ENCODE measurements around the gene CLEC4D.
"Not testable (repeated sequence)": the region's sequence is repeated elsewhere in the genome, so short reads cannot be mapped to it uniquely, and the experiment has no call there.

CLEC4D gene

DNA sequence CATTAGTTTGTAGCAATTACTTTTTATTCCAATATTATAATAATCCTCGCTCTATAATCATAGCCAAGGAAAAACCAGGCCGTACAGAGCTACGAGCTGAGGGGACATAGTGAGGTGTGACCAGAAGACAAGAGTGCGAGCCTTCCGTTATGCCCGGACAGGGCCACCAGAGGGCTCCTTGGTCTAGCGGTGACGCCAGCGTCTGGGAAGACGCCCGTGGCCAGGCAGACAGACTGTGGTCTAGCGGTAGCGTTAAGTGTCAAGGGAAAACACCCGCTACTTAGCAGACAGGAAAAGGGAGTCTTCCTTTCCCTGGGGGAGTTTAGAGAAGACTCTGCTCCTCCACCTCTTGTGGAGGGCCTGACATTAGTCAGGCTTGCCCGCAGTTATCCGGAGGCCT, 24.5 kb downstream of the CLEC4D start:
- not testable (repeated sequence) for DNase-seq (ENCODE audit: low spot score)

DNA sequence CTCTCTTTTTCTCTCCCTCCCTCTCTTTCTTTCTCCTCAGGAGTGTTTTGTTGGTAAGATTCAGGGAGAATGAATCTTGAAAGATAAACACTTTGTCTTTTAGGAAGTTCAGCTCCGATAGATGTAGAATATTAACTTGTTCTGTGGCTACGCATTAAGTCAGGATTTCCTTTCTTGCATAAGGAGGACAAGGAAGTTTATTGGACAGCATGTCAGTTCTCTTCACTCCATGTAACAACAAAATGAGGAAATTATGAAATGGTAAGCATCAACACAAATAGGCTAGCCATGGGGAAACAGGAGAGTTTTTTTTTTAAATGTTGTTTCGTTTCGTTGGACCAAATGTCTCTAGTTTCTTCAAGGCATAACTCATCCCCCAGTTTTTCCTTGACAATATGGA, 27.5 kb downstream of the CLEC4D start, which contains the start of gene CLEC4E:
Gene CLEC4E, minus strand, starts transcription at position 75 of the 400 bp plus-strand sequence. CDS start 108 bp downstream, outside the sequence.
- not testable (repeated sequence) for DNase-seq (ENCODE audit: low spot score)

DNA sequence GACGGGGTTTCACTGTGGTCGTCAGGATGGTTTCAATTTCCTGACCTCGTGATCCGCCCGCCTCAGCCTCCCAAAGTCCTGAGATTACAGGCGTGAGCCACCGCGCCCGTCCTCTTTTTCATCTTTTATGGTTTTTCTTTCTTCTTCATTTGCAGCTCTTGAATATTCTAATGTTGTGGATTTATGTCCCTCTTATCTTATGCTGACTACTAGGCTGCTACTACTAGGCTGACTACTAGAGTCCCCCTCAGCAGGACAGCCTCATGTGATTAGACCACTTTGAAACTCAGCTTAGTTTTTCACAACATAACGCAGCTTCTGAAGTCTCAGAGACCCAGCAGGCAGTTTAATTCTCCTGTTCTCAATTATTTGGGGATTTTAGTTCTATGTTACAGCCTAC, 28.3 kb downstream of the CLEC4D start:
- DNase-seq (ENCODE audit: low spot score), result no peak

DNA sequence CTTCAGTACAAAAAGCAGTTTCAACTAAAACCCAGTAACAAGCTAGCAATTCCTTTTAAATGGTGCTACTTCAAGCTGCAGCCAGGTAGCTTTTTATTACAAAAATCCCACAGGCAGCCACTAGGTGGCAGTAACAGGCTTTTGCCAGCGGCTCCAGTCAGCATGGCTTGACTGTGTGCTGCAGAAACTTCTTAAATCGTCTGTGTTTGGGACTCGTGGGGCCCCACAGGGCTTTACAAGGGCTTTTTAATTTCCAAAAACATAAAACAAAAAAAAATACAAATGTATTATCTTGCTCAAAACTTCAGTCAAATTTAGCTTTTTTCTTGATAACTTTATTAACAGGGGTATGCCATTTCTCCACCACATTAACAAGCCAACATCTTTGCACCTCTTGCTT, 31.0 kb downstream of the CLEC4D start:
- DNase-seq (ENCODE audit: low spot score), result peak; percentile 75

DNA sequence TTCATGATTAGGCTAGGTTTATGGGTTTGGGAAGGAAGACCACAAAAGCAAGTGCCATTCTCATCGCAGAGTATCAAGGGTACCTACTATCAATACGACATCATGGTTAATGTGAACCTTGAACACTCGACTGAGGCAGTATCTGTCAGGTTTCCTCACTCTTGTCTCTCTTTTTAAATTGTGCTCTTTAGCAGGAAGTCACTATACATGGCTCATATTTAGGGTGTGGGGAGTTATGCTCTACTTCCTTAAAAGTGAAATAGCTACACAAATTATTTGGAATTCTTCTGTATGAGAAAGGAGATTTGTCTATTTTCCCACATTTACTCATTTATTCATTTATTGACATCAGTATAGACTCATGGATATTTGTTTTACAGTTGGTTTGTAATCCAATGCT, 33.3 kb downstream of the CLEC4D start:
- DNase-seq (ENCODE audit: low spot score), result no peak

DNA sequence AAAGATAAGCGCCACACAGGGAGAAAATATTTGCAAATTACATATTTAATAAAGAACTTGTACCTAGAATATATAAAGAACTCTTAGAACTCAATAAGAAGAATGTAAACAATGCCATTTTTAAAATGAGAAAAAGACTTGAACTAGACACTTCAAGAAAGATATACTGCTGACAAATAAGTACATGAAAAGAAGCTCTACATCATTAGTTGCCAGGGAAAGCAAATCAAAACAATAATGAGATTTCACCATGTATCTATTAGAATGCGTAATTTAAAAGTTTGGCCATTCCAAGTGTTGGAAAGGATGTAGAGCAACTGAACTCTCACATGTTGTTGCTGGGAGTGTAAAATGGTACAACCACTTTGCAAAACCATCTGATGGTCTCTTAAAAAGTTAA, 34.3 kb downstream of the CLEC4D start:
- DNase-seq (ENCODE audit: low spot score), result no peak

DNA sequence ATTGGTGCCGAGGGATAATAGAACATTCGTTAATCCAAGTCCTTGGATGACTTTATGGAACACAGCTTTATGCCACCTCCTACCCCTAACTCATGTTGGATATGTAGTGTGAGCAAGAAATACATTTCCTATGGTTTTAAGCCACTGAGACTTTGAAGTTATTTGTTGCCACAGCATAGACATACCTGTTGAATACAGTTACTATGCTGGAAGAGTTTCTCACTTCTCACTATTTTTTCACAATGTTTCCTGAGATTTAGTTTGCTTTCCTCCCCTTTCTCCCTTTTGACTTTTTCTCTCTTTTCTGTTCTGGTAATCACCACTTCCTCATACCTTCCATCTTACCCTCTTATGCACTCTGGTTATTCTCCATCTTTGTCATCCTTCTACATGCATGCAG, 34.9 kb downstream of the CLEC4D start:
- DNase-seq (ENCODE audit: low spot score), result no peak

DNA sequence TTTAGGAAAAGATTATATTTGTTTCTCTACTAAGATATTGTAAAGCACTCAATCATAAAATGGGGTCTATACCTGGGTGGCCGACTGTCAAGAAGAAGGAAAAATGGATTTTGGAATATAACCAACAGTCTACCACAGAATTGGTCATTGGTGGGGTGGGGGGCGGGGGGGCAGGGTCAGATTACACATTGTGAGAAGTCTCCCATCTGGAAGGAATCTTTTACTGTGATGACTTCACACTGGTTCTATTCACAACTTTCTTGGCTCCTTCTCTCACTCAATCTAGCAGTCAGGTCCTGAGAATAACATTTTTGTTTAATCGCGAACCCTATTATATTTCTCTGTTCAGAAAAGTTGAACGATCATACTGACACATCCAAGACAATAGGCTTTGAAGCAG, 36.1 kb downstream of the CLEC4D start:
- DNase-seq (ENCODE audit: low spot score), result peak; percentile 8

DNA sequence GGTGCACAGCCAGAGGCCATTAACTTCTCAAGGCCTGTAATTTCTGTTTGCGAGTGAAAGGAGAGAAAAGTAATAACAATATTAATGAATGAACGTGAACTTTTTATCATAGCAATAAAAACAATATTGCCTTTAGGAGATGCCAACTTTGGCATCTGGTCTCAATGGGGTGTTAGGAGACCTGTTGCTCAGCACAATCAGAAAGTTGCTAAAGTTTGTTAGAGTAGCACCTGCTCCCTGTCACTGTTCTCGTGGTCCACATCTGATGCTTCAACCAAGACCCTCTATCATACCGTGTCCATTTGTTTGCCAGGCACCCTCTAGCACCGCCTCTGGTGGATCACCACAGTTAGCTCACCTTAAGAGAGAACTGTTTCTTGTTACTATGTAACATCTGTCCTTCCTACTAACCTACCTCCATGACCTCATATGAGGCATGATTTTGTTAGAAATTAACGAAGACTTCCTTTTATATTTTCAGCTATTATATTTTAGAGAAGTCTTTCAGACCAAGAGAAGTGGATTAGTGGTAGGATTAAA, 39.9 kb downstream of the CLEC4D start:
- no peak for DNase-seq (ENCODE audit: low spot score)

DNA sequence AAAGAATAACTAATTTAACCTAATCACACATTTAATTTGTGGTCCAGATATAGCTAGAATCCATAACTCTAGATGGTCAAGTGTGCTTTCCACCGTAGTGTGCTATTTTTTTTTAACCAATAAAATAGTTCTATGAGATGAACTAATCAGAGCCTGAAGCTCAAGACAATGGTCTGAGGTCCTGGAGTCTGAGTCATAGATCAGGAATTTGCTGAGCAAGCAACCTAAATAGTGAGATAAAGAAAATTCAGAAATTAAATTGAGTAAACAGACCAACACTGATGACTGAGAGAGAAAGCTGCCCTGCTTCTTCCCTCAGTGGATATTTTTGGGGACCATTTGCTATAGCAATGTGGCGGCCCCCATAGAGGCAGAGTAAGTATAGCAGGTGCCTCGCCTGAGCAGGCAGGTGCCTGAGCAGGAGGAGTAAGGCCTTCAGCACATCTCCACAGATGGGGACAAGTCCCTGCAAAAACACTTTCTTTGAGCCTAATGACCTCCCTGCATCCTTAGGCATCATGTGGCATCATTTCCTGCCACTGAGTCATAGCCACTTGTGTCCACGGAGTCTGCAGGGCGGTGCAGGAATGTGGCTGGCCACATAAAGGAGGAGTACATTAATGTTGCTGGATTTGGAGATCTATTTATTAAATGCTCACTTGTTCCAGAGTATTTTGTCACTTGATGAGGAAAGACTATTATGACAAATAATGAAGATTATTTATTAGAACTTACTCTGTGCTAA, 41.3 kb downstream of the CLEC4D start:
- DNase-seq (ENCODE audit: low spot score), result peak; percentile 16

DNA sequence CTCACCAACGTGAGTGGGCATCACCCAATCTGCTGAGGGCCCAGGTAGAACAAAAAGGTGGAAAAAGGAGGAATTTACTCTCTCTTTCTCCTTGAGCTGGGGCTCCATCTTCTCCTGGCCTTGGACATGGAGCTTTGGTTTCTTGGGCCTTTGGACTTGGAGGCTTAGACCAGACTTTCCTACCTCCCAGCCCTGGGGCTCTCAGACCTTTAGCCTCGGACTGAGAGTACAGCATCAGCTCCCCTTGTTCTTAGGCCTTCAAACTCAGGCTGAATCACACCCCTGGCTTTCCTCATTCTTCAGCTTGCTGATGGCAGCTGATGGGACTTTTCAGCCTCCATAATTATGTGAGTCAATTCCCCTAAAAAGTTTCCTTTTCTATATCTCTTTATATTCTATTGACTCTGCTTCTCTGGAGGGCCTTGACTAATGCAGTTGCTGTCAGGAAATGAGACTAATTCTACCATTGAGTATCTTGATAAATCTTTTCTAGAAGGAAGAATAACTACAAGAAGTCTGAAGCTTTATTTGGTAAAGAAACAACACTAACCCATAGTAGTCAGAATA, 43.3 kb downstream of the CLEC4D start:
- no peak for DNase-seq (ENCODE audit: low spot score)

DNA sequence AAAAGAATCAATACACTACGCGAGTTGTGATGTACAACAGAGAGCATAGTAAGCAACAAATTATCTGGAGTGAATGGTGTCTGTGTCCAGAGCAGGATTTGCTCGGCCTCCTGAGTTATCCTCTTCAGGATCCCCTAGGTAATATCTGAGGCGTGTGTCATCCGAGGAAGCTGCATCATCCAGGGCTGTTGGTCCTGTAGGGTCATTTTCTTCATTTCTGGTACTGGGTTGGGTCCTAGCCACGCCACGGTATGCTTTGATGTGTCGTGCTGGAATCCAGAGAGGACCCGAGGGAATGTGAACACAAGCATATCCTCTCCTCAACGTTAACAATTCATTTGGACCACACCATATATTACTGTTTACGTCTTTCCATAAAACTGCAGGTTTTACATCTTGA, 46.4 kb downstream of the CLEC4D start:
- no peak for DNase-seq (ENCODE audit: low spot score)

DNA sequence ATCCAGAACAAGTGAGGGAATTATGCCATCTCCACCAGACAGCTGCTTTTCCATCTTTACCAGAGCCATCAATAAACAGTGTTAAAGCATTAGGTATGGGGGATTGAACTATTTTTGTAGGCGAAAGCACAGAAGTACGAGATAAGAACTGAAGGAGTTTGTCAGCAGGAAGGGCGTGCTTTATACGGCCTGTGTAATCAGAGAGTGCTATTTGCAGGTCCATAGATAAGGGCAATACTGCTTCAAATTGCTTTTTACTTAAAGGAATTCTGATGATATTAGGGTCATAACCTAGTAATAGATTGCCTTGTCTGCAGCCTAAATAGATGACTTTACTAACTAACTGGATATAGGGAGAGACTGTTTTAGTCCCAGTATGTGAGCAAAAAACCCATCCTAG, 47.7 kb downstream of the CLEC4D start:
- no peak for DNase-seq (ENCODE audit: low spot score)

DNA sequence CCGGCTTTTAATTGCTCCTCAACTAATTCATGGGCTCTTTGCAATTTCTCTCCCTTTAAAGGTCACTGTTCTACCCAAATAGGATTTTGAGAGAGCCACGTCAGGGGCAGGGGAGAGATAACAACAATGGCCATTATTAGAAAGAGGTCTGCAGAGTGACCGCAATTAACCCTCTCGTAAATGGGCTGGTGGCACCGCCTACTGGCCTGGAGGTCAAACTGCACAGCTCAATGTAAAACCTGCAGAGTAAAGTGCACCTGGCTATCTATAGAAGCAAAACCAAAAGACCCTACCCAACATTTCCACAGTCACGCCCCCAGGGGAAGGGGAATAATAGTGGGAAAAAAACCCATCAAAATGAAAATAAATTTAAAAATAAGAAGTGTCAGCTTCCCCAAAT, 49.0 kb downstream of the CLEC4D start:
- DNase-seq (ENCODE audit: low spot score), result no peak

DNA sequence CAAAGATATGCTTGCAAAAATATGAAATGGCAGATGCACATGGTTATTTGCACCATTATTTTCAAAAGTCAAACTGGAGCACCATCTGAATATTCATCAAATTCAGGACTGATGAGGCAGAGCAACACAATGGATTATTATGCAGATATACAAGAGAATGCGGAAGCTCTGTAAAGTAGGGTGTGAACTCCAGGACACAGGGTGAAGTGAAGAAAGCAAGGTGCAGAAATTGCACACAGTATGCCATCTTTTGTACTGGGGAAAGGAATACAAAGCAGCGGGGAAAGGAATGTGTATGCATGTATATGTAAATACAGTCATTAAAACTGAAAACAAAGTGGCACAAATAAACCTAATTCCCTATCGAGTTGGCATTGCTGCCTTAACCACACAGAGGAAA, 50.1 kb downstream of the CLEC4D start:
- DNase-seq (ENCODE audit: low spot score), result no peak

DNA sequence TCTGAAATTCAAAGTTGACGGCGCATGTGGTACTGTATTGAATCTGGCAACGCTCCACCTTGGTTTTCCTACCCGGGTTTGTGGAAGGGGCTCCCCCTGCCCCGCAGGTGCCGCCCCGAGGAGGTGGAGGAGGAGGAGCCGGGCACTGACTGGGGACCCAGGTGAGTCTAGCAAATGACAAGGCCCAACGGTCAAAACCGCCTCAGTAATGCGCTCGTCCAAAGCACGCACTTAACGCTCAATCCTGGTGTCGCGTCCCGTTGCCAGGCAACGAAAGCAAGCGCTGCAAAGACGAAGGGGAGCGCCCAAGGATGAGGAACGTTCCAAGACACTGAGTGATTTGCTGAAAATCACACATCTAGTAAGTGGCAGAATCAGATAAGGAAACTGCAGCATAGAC, 51.4 kb downstream of the CLEC4D start:
- no peak for DNase-seq (ENCODE audit: low spot score)

DNA sequence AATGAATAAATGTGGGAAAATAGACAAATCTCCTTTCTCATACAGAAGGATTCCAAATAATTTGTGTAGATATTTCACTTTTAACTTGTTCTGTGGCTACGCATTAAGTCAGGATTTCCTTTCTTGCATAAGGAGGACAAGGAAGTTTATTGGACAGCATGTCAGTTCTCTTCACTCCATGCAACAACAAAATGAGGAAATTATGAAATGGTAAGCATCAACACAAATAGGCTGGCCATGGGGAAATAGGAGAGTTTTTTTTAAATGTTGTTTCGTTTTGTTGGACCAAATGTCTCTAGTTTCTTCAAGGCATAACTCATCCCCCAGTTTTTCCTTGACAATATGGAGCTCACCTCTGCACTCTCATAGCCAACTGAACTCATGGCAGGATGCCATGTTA, 52.7 kb downstream of the CLEC4D start:
- DNase-seq (ENCODE audit: low spot score), result not testable (repeated sequence)

DNA sequence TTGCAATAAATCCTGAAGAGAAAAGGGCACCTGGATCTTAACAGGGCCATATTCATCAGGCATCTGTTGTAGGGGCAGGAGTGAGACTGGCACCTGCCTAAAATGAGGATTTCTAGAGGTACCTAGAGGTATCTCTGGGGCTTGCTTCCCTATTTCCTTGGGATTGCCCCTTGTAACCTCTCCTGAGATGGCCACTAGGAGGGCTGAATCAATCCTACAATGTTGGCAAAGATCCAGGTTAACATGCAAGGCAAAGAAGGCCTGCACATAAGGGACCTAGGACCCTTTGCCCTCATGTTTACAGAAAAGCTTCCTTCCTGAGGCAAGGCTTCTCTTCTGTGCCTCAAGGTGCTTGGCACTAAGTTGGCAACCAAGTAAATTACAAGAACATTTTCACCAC, 53.2 kb downstream of the CLEC4D start:
- no peak for DNase-seq (ENCODE audit: low spot score)
